Measurements from ENCODE around the gene RAB26. TPM values are rescaled to one million over a fixed set of nuclear protein-coding genes. Genes with fewer than 3 reads are reported as not detected.

Gene RAB26
- total and polyA plus RNA-seq, 2 of the 13 experiments (the other 11 are each of a cell fraction or from before 2014, with no cell fraction given) = 0.86 to 3.6 TPM

DNA sequence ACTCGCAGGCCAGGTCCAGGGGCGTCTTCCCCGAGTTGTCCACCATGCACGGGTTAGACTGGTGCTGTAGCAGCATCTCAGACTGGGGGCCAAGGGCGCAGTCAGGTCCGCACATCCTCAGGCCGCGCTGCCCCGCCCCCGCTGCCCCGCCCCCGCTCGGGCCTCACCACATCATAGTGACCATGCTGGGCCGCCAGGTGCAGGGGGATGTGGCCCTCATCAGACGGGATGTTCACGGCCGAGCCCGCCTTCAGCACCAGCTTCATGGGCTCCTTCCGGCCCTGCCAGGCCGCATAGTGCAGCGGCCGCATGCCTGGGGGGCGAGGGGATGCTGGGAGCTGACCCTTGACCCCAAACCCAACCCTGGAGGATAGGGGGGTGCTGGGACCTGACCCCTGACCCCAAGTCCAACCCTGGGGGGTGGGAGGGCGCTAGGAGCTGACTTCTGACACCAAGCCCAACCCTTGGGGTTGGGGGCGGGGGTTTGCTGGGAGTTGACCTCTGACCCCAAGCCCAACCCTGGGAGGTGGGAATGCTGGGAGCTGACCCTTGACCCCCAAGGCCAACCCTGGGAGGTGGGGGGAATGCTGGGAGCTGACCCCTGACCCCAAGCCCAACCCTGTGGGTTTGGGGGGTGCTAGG lies 40.9 kb downstream of the RAB26 start (continued):
- TF ChIP-seq EP300 (IDR thresholded peaks at IDR 0.05; ENCODE audit: low read depth in 2 of 2, low read length in 2 of 2) (peak in 1 of 2 experiments; percentile 2; a peak in 1 of 4 replicates), EP300 (CRISPR knock-in tag; IDR thresholded peaks at IDR 0.05; ENCODE audit: borderline replicate concordance) (no peak), RFX3 (CRISPR knock-in tag; IDR thresholded peaks at IDR 0.05) (no peak)

- intact Hi-C loops (cut with micrococcal nuclease; ENCODE audit: unreplicated experiment) (no loop called here), in situ Hi-C loops (cut with HindIII; ENCODE audit: extremely low pct_ligation_motif_present, low pct_unique_long_range_greater_than_20kb) (no loop called here)
- Histone ChIP-seq H3K27ac (ENCODE audit: extremely low read length, insufficient read depth, low read length) (peak overlapping the region; percentile 48), H3K9me3 (ENCODE audit: low read length) (no peaks in the 10 kb centered on the region), H3K4me3 (replicated peaks in 1 of 3; ENCODE audit: insufficient read depth in 1 of 3, low read depth in 2 of 3, low read length in 3 of 3) (peak overlapping the region in 1 of 3 experiments; percentile 45; a peak in 2 of 6 replicates), H4K20me1 (ENCODE audit: insufficient read depth, low read length) (no peaks in the 10 kb centered on the region), H3K79me2 (ENCODE audit: insufficient read depth, low read length) (no peaks in the 10 kb centered on the region), H3K27me3 (ENCODE audit: control insufficient read depth in 1 of 2, insufficient read depth in 2 of 2, low read length in 2 of 2) (0 out of 5 replicates have a peak, but pooled peaks cover 0 to 5% of the 10 kb centered on the region in 2 experiments), H3K4me2 (ENCODE audit: low read depth, low read length) (peak overlapping the region; percentile 61), H3K36me3 (replicated peaks in 1 of 2; ENCODE audit: control insufficient read depth in 1 of 2, insufficient read depth in 2 of 2, low read length in 2 of 2) (no peaks in the 10 kb centered on the region), H2AFZ (ENCODE audit: low read length) (no peak overlapping the region), H3K4me1 (ENCODE audit: insufficient read depth, low read length) (peaks cover 45% of the 10 kb centered on the region), H3K9ac (ENCODE audit: insufficient read depth, low read depth, low read length) (peak overlapping the region; percentile 56)
- DNase-seq (ENCODE audit: low spot score) = peak; percentile 31
- WGBS (ENCODE audit: low lambda C conversion rate) = 33% methylated on average over 7 of the region's 24 CpGs
- CTCF ChIA-PET (ENCODE audit: low intra/inter-chr PET ratio, low total read pairs) = no interaction called here
- POLR2A ChIA-PET = interaction anchor here (0.7 to 3.5 kb wide), 8 partner anchors 15 to 181 kb away, joined by 3 to 29 read pairs (median 3); partner anchors contain the start of genes ECI1, PGP and TRAF7
- peak; percentile 52 for ATAC-seq
- FAIRE-seq = no peak
- no TSS peak for BruUV-seq (replicated peaks)
- TF ChIP-seq ZNF292 (CRISPR knock-in tag; IDR thresholded peaks at IDR 0.05; ENCODE audit: borderline replicate concordance, low read depth) (no peak), ZNF414 (CRISPR knock-in tag; IDR thresholded peaks at IDR 0.05) (0 out of 2 replicates have a peak, but pooled peaks have one; percentile 59), FOXO4 (CRISPR knock-in tag; conservative IDR thresholded peaks at IDR 0.05) (0 out of 2 replicates have a peak, but pooled peaks have one; percentile 44), ERF (CRISPR knock-in tag; IDR thresholded peaks at IDR 0.05) (0 out of 2 replicates have a peak, but pooled peaks have one; percentile 15), ZNF350 (CRISPR knock-in tag; IDR thresholded peaks at IDR 0.05; ENCODE audit: borderline replicate concordance, low read depth) (no peak; the same call in 1 of the 2 replicates), KLF13 (CRISPR knock-in tag; IDR thresholded peaks at IDR 0.05) (no peak), SMAD3 (CRISPR knock-in tag; IDR thresholded peaks at IDR 0.05) (no peak), SAP130 (CRISPR knock-in tag; IDR thresholded peaks at IDR 0.05; ENCODE audit: low read depth) (peak; percentile 41; the same call in 1 of the 2 replicates), BHLHE40 (IDR thresholded peaks at IDR 0.05; ENCODE audit: low read length) (peak; percentile 94), NAIF1 (CRISPR knock-in tag; IDR thresholded peaks at IDR 0.05; ENCODE audit: borderline replicate concordance) (no peak), ZNF678 (CRISPR knock-in tag; IDR thresholded peaks at IDR 0.05) (peak; percentile 49; the same call in 1 of the 2 replicates), GTF3A (CRISPR knock-in tag; conservative IDR thresholded peaks at IDR 0.05) (no peak), ZNF230 (CRISPR knock-in tag; IDR thresholded peaks at IDR 0.05) (peak; percentile 59; the same call in 1 of the 2 replicates), ZSCAN20 (CRISPR knock-in tag; IDR thresholded peaks at IDR 0.05; ENCODE audit: borderline replicate concordance) (no peak), BCL6 (CRISPR knock-in tag; IDR thresholded peaks at IDR 0.05) (no peak), SUZ12 (IDR thresholded peaks at IDR 0.05; ENCODE audit: low read depth, low read length) (no peak)
Measured at GRCh38 chr16:2190002-2190658, 41.7 kb downstream of the RAB26 start.
